Measurements from ENCODE around the gene ARMC5. TPM values are rescaled to one million over a fixed set of nuclear protein-coding genes. Genes with fewer than 3 reads are reported as not detected.

ARMC5 gene
- polyA plus RNA-seq, 1 experiment, result 6.4 TPM

DNA sequence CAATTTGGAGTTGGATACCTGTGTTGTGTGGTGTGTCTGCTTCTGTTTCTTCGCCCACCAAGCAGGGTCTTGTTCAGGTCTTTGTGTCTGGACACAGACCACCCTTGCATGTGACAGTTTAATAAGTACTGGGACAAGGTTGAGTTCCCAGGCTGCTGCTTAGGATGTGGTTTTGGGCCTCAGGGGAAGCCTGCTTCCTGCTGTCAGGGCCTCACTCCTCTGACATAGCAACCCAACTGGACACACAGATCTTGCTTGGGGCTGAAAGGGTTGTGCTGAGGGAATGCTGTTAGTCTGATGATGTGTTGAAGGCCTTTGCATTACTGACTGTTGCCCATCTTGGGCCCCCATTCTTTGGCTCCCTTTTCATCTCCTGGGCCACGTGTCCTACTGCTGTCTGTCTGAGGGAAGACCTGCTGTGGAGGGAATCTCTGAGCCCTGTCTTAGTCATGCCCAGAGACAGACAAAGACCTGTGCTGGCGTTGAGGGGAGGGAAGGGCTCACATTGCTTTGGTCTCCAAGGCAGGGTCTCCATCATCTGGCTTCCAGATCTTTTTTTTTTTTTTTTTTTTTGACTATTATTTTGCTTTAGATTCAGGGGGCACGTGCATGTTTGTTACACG, 8.0 kb downstream of the ARMC5 start:
- no peak for DNase-seq (ENCODE audit: low read depth)
- H3K36me3 ChIP-seq (ENCODE audit: control insufficient read depth, insufficient read depth, low read length), result peaks cover 21% of the 10 kb centered on the region
- no peak overlapping the region for H3K4me3 ChIP-seq (ENCODE audit: low read depth, low read length)
- POLR2A ChIA-PET, result no interaction called here
- TF ChIP-seq, protein P1, sequence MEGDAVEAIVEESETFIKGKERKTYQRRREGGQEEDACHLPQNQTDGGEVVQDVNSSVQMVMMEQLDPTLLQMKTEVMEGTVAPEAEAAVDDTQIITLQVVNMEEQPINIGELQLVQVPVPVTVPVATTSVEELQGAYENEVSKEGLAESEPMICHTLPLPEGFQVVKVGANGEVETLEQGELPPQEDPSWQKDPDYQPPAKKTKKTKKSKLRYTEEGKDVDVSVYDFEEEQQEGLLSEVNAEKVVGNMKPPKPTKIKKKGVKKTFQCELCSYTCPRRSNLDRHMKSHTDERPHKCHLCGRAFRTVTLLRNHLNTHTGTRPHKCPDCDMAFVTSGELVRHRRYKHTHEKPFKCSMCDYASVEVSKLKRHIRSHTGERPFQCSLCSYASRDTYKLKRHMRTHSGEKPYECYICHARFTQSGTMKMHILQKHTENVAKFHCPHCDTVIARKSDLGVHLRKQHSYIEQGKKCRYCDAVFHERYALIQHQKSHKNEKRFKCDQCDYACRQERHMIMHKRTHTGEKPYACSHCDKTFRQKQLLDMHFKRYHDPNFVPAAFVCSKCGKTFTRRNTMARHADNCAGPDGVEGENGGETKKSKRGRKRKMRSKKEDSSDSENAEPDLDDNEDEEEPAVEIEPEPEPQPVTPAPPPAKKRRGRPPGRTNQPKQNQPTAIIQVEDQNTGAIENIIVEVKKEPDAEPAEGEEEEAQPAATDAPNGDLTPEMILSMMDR (IDR thresholded peaks at IDR 0.05; ENCODE audit: insufficient read depth, low read depth, low read length), result no peak
- no peaks in the 10 kb centered on the region for H3K27me3 ChIP-seq (ENCODE audit: control insufficient read depth, insufficient read depth, low read length)
- CTCF ChIA-PET, result no interaction called here

DNA sequence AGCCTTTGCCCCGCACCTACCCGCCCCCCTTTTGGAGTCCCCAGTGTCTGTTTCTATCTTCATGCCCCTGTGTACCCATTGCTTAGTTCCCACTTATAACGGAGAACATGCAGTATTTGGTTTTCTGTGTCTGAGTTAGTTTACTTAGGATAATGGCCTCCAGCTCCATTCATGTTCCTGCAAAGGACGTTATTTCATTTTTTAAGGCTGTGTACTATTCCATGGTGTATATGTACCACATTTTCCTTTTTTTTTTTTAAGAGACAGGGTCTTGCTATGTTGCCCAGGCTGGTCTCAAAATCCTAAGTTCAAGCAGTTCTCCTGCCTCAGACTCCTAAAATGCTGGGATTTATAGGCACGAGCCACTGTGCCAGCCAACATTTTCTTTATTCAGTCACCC, 8.6 kb downstream of the ARMC5 start:
- TF ChIP-seq, protein P1 (IDR thresholded peaks at IDR 0.05; ENCODE audit: insufficient read depth, low read depth, low read length), result no peak
- ChIA-PET POLR2A (no interaction called here), CTCF (interaction anchor here (4.8 kb wide), 1 partner anchor 8 kb away, joined by 52 read pairs; the partner anchor contains the start of gene ARMC5)
- H3K36me3 ChIP-seq (ENCODE audit: control insufficient read depth, insufficient read depth, low read length), result peaks cover 15% of the 10 kb centered on the region
- H3K27me3 ChIP-seq (ENCODE audit: control insufficient read depth, insufficient read depth, low read length), result no peaks in the 10 kb centered on the region
- no peak overlapping the region for H3K4me3 ChIP-seq (ENCODE audit: low read depth, low read length)
- DNase-seq (ENCODE audit: low read depth), result no peak

DNA sequence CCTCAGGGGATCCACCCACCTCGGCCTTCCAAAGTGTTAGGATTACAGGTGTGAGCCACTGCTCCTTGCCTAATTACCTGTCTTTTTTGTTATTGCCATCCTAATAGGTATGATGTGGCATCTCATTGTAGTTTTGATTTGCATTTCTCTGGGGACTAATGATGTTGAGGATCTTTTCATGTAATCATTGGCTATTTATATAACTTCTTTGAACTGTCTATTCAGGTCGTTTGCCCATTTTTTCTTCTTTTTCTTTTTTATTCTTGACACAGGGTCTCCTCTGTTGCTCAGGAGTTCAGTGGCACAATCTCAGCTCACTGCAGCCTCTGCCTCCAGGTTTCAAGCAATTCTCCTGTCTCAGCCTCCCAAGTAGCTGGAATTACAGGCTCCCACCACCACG, 11.3 kb downstream of the ARMC5 start:
- no peak for DNase-seq (ENCODE audit: low read depth)
- Histone ChIP-seq H3K4me3 (ENCODE audit: low read depth, low read length) (no peak overlapping the region), H3K36me3 (ENCODE audit: control insufficient read depth, insufficient read depth, low read length) (peaks cover 18% of the 10 kb centered on the region), H3K27me3 (ENCODE audit: control insufficient read depth, insufficient read depth, low read length) (no peaks in the 10 kb centered on the region)
- POLR2A ChIA-PET, result no interaction called here
- TF ChIP-seq, protein P1 (IDR thresholded peaks at IDR 0.05; ENCODE audit: insufficient read depth, low read depth, low read length), result no peak
- CTCF ChIA-PET, result interaction anchor here (4.8 kb wide), 1 partner anchor 11 kb away, joined by 52 read pairs; the partner anchor contains the start of gene ARMC5

DNA sequence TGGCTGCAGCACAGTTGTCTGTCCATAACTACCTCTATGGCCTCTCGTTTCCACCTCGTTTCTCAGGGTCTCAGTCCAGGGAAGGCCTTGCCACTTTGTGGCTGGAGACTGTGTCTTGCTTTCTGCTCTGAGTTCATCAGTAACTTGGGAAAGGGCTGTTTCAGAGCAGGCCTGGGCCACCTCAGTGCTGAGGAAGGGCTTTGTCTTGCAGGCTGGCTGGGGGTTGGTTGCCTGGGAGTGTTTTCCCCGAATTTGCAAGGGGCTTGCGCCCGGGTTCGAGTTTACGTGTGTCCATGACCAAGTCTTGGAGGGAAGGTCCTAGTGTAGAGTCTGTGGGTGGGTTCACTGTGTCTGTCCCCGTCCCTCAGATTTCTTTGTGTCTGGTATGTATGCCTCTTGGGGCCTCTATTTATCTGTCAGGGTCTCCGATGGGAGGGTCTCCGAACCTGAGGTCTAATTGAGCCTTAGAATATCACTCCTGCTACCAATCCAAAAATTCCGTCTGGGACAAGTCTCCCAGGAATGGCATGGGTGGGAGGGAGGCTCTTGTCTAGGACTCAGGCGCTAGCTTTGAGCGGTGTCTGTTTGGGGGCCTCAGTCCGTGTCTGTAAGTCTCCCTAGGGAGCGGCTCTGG, 12.1 kb downstream of the ARMC5 start:
- Histone ChIP-seq H3K27me3 (ENCODE audit: control insufficient read depth, insufficient read depth, low read length) (no peaks in the 10 kb centered on the region), H3K4me3 (ENCODE audit: low read depth, low read length) (peak overlapping the region; percentile 90), H3K36me3 (ENCODE audit: control insufficient read depth, insufficient read depth, low read length) (peaks cover 15% of the 10 kb centered on the region)
- DNase-seq (ENCODE audit: low read depth), result no peak
- ChIA-PET CTCF (interaction anchor here (4.8 kb wide), 1 partner anchor 11 kb away, joined by 52 read pairs; the partner anchor contains the start of gene ARMC5), POLR2A (interaction anchor here (0.6 to 0.8 kb wide), 4 partner anchors 11 to 570 kb away, joined by 3 to 6 read pairs (median 4); partner anchors contain the start of genes ARMC5 and RUSF1)
- TF ChIP-seq, protein P1 (IDR thresholded peaks at IDR 0.05; ENCODE audit: insufficient read depth, low read depth, low read length), result no peak

All from BJ (cell line).